SK-N-MC (cell line): ENCODE data around the gene TMEM231.
A peak's percentile ranks its signal among the peaks of the same experiment; 100 is the strongest.
"Not testable (repeated sequence)": the region's sequence is repeated elsewhere in the genome, so short reads cannot be mapped to it uniquely, and the experiment has no call there.

Experiments used
- DNase-seq: peaks from one replicate; pipeline ENCODE4 v3.0.0-alpha.2; 2011; ENCODE audit warnings: low read depth, low spot score
- H3K27ac ChIP-seq: fragments of 200-600 bp; sonication (generic); 2 replicates; pipeline ENCODE4 v1.5.1; 2016; ENCODE audit warnings: mixed run types
- H3K36me3 ChIP-seq: fragments of 200-600 bp; sonication (generic); 2 replicates; pipeline ENCODE4 v1.6.1; 2017; ENCODE audit warnings: antibody characterized with exemption, low read length, mixed read lengths; ENCODE audit not compliant: insufficient read depth
- H3K4me3 ChIP-seq: fragments of 200-600 bp; sonication (generic); 2 replicates; pipeline ENCODE4 v1.5.1; 2016
- H3K9ac ChIP-seq: fragments of 200-600 bp; sonication (generic); 2 replicates; pipeline ENCODE4 v1.8.0; 2017; ENCODE audit warnings: mixed run types, mixed read lengths; ENCODE audit not compliant: insufficient read length
- H3K9me3 ChIP-seq: fragments of 200-600 bp; sonication (generic); 2 replicates; pipeline ENCODE4 v1.6.1; 2017; ENCODE audit warnings: low read depth, mild to moderate bottlenecking, antibody characterized with exemption, low read length, moderate library complexity, mixed read lengths
- EZH2 ChIP-seq: fragments of 200-600 bp; sonication (generic); IDR thresholded peaks from one replicate; pipeline ENCODE4 v1.6.1; 2017; ENCODE audit warnings: antibody characterized with exemption
- FOXP2 ChIP-seq: optimal IDR thresholded peaks from 2 replicates; pipeline ENCODE3; 2011; ENCODE audit warnings: mild to moderate bottlenecking, moderate library complexity; ENCODE audit not compliant: insufficient read depth; ENCODE audit errors: extremely low read length, control extremely low read depth
- POLR2AphosphoS5 ChIP-seq: IDR thresholded peaks from 2 replicates; pipeline ENCODE4 v1.6.1; 2012; ENCODE audit warnings: mild to moderate bottlenecking, low read depth, low read length, borderline replicate concordance

Gene TMEM231

GRCh38 chr16:75555707-75556430 is at the start of gene TMEM231:
TMEM231 (minus strand) TSS chr16:75556252; CDS start chr16:75556209, 43 bp downstream.
- H3K27ac ChIP-seq: no peak within 1 kb of the TSS
- no peaks in the 10 kb centered on the region for H3K36me3 ChIP-seq
- no peak for TF ChIP-seq FOXP2
- TF ChIP-seq EZH2: no peak
- TF ChIP-seq POLR2AphosphoS5: no peak; the same call in 1 of the 2 replicates
- H3K4me3 ChIP-seq: peak within 1 kb of the TSS; percentile 74
- H3K9me3 ChIP-seq: no peaks in the 10 kb centered on the region
- no peak within 1 kb of the TSS for H3K9ac ChIP-seq
- no peak for DNase-seq

GRCh38 chr16:75603241-75603640 is 47.2 kb upstream of the TMEM231 start:
- TF ChIP-seq EZH2 (no peak), POLR2AphosphoS5 (no peak), FOXP2 (no peak)
- peaks cover 34% of the 10 kb centered on the region; the same call in 1 of the 2 replicates for H3K36me3 ChIP-seq
- no peaks in the 10 kb centered on the region for H3K9me3 ChIP-seq

GRCh38 chr16:75599452-75600277 is 43.6 kb upstream of the TMEM231 start:
- Histone ChIP-seq H3K36me3 (peaks cover 22% of the 10 kb centered on the region; the same call in 1 of the 2 replicates), H3K9me3 (no peaks in the 10 kb centered on the region), H3K4me3 (no peak overlapping the region), H3K27ac (no peak overlapping the region), H3K9ac (no peak overlapping the region)
- no peak for DNase-seq
- TF ChIP-seq POLR2AphosphoS5: no peak
- no peak for TF ChIP-seq EZH2
- no peak for TF ChIP-seq FOXP2

More at GRCh38 chr16:75603241-75603640, 47.2 kb upstream of the TMEM231 start:
- no peak for DNase-seq
- no peak overlapping the region for H3K4me3 ChIP-seq
- H3K27ac ChIP-seq: no peak overlapping the region
- H3K9ac ChIP-seq: no peak overlapping the region

GRCh38 chr16:75593825-75594820 is 38.1 kb upstream of the TMEM231 start:
- Histone ChIP-seq H3K4me3 (no peak overlapping the region), H3K9me3 (no peaks in the 10 kb centered on the region)
- DNase-seq: no peak

GRCh38 chr16:75593308-75593707 is 37.3 kb upstream of the TMEM231 start:
- Histone ChIP-seq H3K4me3 (no peak overlapping the region), H3K9ac (no peak overlapping the region), H3K9me3 (no peaks in the 10 kb centered on the region), H3K36me3 (no peaks in the 10 kb centered on the region; the same call in 1 of the 2 replicates), H3K27ac (no peak overlapping the region)
- no peak for TF ChIP-seq FOXP2
- TF ChIP-seq EZH2: no peak
- TF ChIP-seq POLR2AphosphoS5: no peak
- no peak for DNase-seq

More at GRCh38 chr16:75593825-75594820, 38.1 kb upstream of the TMEM231 start:
- Histone ChIP-seq H3K36me3 (no peaks in the 10 kb centered on the region; the same call in 1 of the 2 replicates), H3K27ac (no peak overlapping the region), H3K9ac (no peak overlapping the region)
- TF ChIP-seq FOXP2: no peak
- no peak for TF ChIP-seq POLR2AphosphoS5
- no peak for TF ChIP-seq EZH2

GRCh38 chr16:75591927-75592326 is 35.9 kb upstream of the TMEM231 start:
- not testable (repeated sequence) for H3K36me3 ChIP-seq, H3K27ac ChIP-seq, DNase-seq, H3K9ac ChIP-seq, H3K4me3 ChIP-seq, H3K9me3 ChIP-seq

- DNase-seq: no peak
- no peak for TF ChIP-seq POLR2AphosphoS5
- TF ChIP-seq EZH2: no peak
- TF ChIP-seq FOXP2: no peak
- no peak overlapping the region for H3K27ac ChIP-seq
- H3K36me3 ChIP-seq: no peaks in the 10 kb centered on the region
- H3K4me3 ChIP-seq: no peak overlapping the region
- no peaks in the 10 kb centered on the region for H3K9me3 ChIP-seq
- H3K9ac ChIP-seq: no peak overlapping the region
Measured at GRCh38 chr16:75590920-75591843, 35.1 kb upstream of the TMEM231 start.
